Neural progenitor cell (in vitro differentiated cells): Measurements from ENCODE around the gene C1orf216. TPM values are rescaled to one million over a fixed set of nuclear protein-coding genes. Genes with fewer than 3 reads are reported as not detected.

ENCODE experiments used
- DNase-seq: peaks from one replicate; pipeline ENCODE4 v3.0.0-alpha.2; 2016; ENCODE audit warnings: low spot score
- H2AFZ ChIP-seq: fragments of 200-600 bp; sonication (generic); replicated peaks from 2 replicates; pipeline ENCODE4 v1.6.1; 2016; ENCODE audit warnings: antibody characterized with exemption
- H3F3A ChIP-seq: fragments of 200-600 bp; sonication (generic); 2 replicates; pipeline ENCODE4 v1.6.1; 2016; ENCODE audit warnings: antibody characterized with exemption, low read depth
- H3K27ac ChIP-seq: fragments of 200-600 bp; sonication (generic); 2 replicates; pipeline ENCODE4 v1.5.1; 2016; ENCODE audit warnings: mild to moderate bottlenecking
- H3K27me3 ChIP-seq: fragments of 200-600 bp; sonication (generic); 2 replicates; pipeline ENCODE4 v1.6.1; 2016; ENCODE audit warnings: mild to moderate bottlenecking, moderate library complexity
- H3K36me3 ChIP-seq: fragments of 200-600 bp; sonication (generic); 2 replicates; pipeline ENCODE4 v1.5.1; 2016
- H3K4me1 ChIP-seq: fragments of 200-600 bp; sonication (generic); 2 replicates; pipeline ENCODE4 v1.6.1; 2016; ENCODE audit warnings: mixed run types
- H3K4me2 ChIP-seq: fragments of 200-600 bp; sonication (generic); 2 replicates; pipeline ENCODE4 v1.6.1; 2016
- H3K4me3 ChIP-seq: fragments of 200-600 bp; sonication (generic); 2 replicates; pipeline ENCODE4 v1.5.1; 2016
- H3K79me2 ChIP-seq: fragments of 200-600 bp; sonication (generic); 2 replicates; pipeline ENCODE4 v1.6.1; 2016; ENCODE audit warnings: low read depth
- H3K9ac ChIP-seq: fragments of 200-600 bp; sonication (generic); 2 replicates; pipeline ENCODE4 v1.6.1; 2016
- H3K9me3 ChIP-seq: fragments of 200-600 bp; sonication (generic); 2 replicates; pipeline ENCODE4 v1.5.1; 2016; ENCODE audit warnings: low read depth
- H4K20me1 ChIP-seq: fragments of 200-600 bp; sonication (generic); 2 replicates; pipeline ENCODE4 v1.6.1; 2016; ENCODE audit warnings: low read depth
- H3K27ac Mint-ChIP-seq: 3 replicates; pipeline ENCODE4 v1.8.0; 2021; ENCODE audit warnings: mixed read lengths
- H3K27me3 Mint-ChIP-seq: 2 replicates; pipeline ENCODE4 v1.8.0; 2022; ENCODE audit warnings: low read depth, mild to moderate bottlenecking, inconsistent platforms, moderate library complexity, mixed read lengths; ENCODE audit not compliant: insufficient read depth
- H3K36me3 Mint-ChIP-seq: 3 replicates; pipeline ENCODE4 v1.8.0; 2021; ENCODE audit warnings: mixed read lengths
- H3K4me1 Mint-ChIP-seq: 3 replicates; pipeline ENCODE4 v1.8.0; 2021; ENCODE audit warnings: mixed read lengths
- H3K4me3 Mint-ChIP-seq: 3 replicates; pipeline ENCODE4 v1.8.0; 2021; ENCODE audit warnings: mild to moderate bottlenecking, moderate library complexity, mixed read lengths
- H3K9me3 Mint-ChIP-seq: 3 replicates; pipeline ENCODE4 v1.8.0; 2020; ENCODE audit warnings: mixed read lengths
- EZH2 ChIP-seq: fragments of 200-600 bp; sonication (generic); IDR thresholded peaks from 2 replicates; pipeline ENCODE4 v1.6.1; 2017; ENCODE audit warnings: antibody characterized with exemption, mild to moderate bottlenecking, moderate library complexity
- EZH2phosphoT487 ChIP-seq: fragments of 200-600 bp; sonication (generic); IDR thresholded peaks from 2 replicates; pipeline ENCODE4 v1.6.1; 2017; ENCODE audit warnings: antibody characterized with exemption
- total RNA-seq: library from RNA; depleted of rRNA; stranded (reverse); fragments of >200 nt; gene quantifications from 2 replicates; pipeline ENCODE4 v1.2.3, GENCODE V29; 2015; ENCODE audit warnings: low replicate concordance
- TF ChIP-seq, protein P1 (sequence below): fragments of 200-600 bp; sonication (generic); IDR thresholded peaks from 2 replicates; pipeline ENCODE4 v1.5.1; 2017; ENCODE audit warnings: antibody characterized with exemption, mild to moderate bottlenecking

Gene C1orf216
- total RNA-seq, 1 donor from 2014 or later: 4.4 TPM

DNA sequence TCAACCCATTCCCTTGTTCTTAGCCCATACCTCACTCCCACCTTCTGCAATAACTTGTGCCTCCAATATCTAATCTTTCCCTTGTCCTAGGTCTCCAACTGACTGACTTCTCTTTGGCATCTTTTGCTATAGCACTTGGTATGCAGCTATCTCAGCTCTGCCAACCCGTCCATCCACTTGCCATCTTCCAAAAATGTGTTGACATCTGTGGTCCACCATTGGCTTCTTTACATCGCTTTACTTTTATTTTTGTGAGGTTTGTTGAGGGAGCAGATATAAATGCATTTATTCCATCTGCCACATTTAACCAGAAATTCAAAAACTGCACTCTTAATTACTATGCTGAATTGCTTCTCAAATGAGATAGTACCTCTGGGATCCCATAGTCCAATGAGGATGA lies 52.5 kb downstream of the C1orf216 start:
- Mint-ChIP-seq H3K9me3 (no peaks in the 10 kb centered on the region), H3K4me3 (no peak overlapping the region), H3K27ac (no peak overlapping the region), H3K36me3 (no peaks in the 10 kb centered on the region), H3K4me1 (peaks cover 6% of the 10 kb centered on the region), H3K27me3 (peaks cover 15% of the 10 kb centered on the region)
- no peaks in the 10 kb centered on the region for H3K79me2 ChIP-seq
- no peak overlapping the region for H3K9ac ChIP-seq
- DNase-seq: no peak
- no peaks in the 10 kb centered on the region for H3F3A ChIP-seq
- no peaks in the 10 kb centered on the region for H3K9me3 ChIP-seq
- H3K27me3 ChIP-seq: peaks cover 3% of the 10 kb centered on the region
- peaks cover 5% of the 10 kb centered on the region for H4K20me1 ChIP-seq
- H2AFZ ChIP-seq: no peak overlapping the region
- H3K4me3 ChIP-seq: no peak overlapping the region
- peaks cover 17% of the 10 kb centered on the region for H3K4me1 ChIP-seq
- no peaks in the 10 kb centered on the region for H3K36me3 ChIP-seq
- no peak overlapping the region for H3K27ac ChIP-seq
- TF ChIP-seq, protein P1, sequence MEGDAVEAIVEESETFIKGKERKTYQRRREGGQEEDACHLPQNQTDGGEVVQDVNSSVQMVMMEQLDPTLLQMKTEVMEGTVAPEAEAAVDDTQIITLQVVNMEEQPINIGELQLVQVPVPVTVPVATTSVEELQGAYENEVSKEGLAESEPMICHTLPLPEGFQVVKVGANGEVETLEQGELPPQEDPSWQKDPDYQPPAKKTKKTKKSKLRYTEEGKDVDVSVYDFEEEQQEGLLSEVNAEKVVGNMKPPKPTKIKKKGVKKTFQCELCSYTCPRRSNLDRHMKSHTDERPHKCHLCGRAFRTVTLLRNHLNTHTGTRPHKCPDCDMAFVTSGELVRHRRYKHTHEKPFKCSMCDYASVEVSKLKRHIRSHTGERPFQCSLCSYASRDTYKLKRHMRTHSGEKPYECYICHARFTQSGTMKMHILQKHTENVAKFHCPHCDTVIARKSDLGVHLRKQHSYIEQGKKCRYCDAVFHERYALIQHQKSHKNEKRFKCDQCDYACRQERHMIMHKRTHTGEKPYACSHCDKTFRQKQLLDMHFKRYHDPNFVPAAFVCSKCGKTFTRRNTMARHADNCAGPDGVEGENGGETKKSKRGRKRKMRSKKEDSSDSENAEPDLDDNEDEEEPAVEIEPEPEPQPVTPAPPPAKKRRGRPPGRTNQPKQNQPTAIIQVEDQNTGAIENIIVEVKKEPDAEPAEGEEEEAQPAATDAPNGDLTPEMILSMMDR: no peak
- no peak for TF ChIP-seq EZH2
- TF ChIP-seq EZH2phosphoT487: no peak
- H3K4me2 ChIP-seq: no peak overlapping the region

Other genes starting within 250 kb of the C1orf216 start
- 58.2 and 58.3 TPM in 2 replicates for gene KIAA0319L, start 161.5 kb downstream of the C1orf216 start, total RNA-seq
- 5.8 and 19.2 TPM in 2 replicates for gene NCDN, start 161.1 kb downstream of the C1orf216 start, total RNA-seq
- gene TFAP2E, start 145.6 kb downstream of the C1orf216 start, total RNA-seq: not detected in 2 replicates
- 29.7 and 33.2 TPM in 2 replicates for gene PSMB2, start 77.4 kb downstream of the C1orf216 start, total RNA-seq
- gene CLSPN, start 51.1 kb upstream of the C1orf216 start, total RNA-seq: 23.6 and 26.2 TPM in 2 replicates
- gene AGO4, start 89.1 kb upstream of the C1orf216 start, total RNA-seq: 24.5 and 26.4 TPM in 2 replicates
- gene AGO1, start 164.3 kb upstream of the C1orf216 start, total RNA-seq: 24.1 and 33.8 TPM in 2 replicates
- 28.2 and 45.2 TPM in 2 replicates for gene AGO3, start 212.2 kb upstream of the C1orf216 start, total RNA-seq